Left kidney (tissue), 8 donors: ENCODE measurements around the gene NALF2. TPM values are rescaled to one million over a fixed set of nuclear protein-coding genes. Genes with fewer than 3 reads are reported as not detected.

Experiments
- DNase-seq: peaks from one replicate; pipeline ENCODE4 v3.0.0-alpha.2; 2013
- long read RNA-seq, 8 donors: transcript quantifications; one replicate each; lab custom pipeline, GENCODE V29; 2026
- polyA plus RNA-seq: library from polyadenylated mRNA; unstranded; fragments of 120-200 nt; gene quantifications from one replicate; pipeline ENCODE4 v1.2.1, GENCODE V29; 2013; ENCODE audit not compliant: insufficient read length

NALF2 gene
- polyA plus RNA-seq: 0.35 TPM
- long read RNA-seq, donor 1, full-length matches to known transcripts: 1 of 1 reads
- long read RNA-seq, donor 1, partial matches to known transcripts: 0 of 1 reads
- long read RNA-seq, donor 1, other reads (novel, unspliced or antisense): 0 of 1 reads
- long read RNA-seq, donor 2: 0 reads
- long read RNA-seq, donor 3: 0 reads
- long read RNA-seq, donor 4: 0 reads
- long read RNA-seq, donor 5: 0 reads
- long read RNA-seq, donor 6: 0 reads
- long read RNA-seq, donor 7: 0 reads
- long read RNA-seq, donor 8: 0 reads

DNA sequence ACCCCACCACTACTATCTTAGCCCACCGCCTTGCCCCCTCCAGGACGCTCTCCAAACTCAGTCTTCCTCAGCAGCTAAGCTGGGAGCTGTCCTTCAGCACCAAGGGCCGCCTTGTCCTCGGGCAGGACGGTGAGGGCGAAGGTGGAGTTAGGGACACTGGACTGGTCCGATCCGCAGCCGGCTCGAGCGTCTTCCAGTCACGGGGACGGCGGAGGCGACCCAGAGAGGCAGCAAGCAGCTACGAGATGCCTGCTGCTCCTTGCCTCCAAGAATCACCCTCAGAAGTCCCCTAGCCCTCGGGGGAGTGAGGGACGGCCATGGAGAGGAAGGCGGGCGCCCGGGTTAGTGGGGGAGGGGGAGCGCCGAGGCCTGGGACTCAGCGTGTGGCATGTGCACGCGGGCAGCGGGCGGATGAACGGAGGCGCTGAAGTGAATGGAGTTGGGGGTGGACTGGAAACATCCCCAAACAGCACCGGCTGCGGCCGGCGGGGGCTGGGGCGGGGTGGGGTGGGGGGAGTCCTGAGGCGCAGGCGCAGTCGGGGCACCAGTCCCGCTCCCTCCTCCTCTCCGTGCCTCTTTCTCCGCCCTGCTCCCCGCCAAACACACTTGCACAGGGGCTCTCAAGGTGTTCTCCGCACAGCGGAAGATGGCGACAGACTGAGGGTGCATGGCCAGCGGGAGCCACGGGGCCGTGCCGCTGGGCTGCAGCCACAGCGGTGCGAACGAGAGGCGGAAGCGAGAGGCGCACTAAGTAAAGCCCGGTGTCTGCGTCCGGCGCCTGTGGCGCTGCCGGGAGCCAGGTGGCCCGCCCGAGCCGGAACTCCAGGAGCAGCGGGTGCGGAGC, at the start of gene NALF2:
TSS of gene NALF2 (plus strand) at position 545 of the 844 bp plus-strand sequence. CDS start 957 bp downstream, outside the sequence.
- DNase-seq: peak; percentile 64

DNA sequence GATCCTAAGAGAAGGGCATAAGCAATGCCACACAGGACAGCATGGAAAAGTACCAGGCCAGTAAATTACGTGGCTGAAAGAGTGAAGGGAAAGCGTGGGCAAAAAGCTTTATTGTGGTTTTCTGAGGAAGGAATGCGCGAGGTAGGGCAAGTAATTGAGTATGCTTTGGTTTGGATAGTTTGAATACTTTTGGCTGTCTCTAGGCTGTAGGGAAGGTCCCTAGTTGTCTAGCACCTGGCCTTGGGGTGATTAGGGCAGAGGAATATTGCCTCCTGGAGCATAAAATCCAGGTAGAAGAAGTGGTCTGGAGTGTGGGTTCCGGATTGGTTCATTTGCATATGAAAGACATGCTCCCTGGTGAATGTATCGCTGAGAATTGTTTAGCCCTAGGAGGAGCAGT, 46.4 kb upstream of the NALF2 start:
- DNase-seq: no peak

DNA sequence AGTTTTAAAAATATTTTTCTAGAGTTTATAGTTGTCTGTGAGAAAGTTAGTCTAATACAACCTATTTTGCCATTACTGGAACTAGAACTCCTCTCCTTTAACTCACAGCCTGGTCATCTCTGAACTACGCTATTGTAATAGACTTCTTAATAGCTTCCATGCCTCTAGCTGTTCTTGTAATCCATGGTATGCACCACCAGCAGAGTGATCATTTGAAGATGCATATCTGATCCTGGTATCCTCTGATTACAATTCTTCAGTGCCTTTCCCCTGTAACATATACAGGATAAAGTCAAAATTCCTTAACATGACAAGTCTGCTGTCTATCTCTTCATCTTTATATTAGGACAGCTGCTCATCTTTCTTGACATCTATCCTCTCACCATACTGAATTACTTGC, 37.6 kb upstream of the NALF2 start:
- no peak for DNase-seq

DNA sequence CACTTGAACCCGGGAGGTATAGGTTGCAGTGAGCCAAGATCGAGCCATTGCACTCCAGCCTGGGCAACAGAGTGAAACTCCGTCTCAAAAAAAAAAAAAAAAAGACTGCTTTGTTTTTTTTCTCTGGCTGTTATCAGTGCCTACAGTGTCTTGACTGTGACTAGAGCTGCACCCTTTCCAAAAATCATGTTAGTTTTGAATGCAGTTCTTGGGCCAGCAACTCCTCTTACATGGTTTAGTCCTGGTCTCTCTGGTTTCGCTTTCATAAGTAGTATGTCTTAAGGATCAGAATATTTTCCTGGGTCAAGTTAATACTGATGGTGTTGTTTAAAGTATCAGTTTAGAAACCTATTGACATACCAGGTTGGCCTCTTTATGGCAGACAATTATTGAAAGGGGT, 34.2 kb upstream of the NALF2 start:
- no peak for DNase-seq

DNA sequence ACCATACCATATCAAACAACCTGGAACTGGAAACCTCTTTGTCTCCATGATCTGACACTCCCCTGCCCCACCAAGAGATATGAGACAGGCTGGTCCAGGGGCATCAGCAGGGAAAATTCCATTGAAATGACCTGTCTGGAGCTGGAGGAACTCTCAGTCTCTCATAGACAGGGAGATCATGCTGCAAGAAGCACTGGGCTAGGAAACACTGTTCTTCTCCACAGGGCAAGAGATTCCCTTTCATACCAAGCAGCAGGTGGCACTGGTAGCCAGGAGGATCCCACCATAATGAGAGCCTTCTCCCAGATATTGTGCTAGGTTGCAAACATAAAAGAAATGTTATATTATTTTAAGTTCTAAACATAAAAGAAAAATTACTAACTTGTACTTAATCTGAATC, 14.5 kb upstream of the NALF2 start:
- DNase-seq: no peak

DNA sequence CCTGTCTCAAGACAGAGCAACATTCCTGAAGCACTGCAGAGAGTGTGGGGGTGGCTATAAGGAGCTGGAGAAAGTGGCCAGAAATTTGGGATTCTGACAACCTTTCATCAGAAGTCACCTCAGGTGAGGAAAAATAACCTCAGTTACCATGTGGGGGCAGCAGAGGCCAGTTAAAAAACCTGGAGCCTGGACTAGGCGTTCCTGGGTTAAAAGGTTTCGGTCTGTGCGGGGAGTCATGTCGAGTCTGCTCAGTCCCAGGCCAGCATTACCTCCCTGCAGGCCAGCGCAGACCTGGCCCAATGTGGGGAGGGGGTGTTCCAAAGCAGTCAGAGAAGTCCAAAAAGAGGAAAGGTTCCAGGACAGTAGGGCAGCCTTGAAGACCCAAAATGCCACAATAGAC, 10.9 kb upstream of the NALF2 start:
- no peak for DNase-seq

DNA sequence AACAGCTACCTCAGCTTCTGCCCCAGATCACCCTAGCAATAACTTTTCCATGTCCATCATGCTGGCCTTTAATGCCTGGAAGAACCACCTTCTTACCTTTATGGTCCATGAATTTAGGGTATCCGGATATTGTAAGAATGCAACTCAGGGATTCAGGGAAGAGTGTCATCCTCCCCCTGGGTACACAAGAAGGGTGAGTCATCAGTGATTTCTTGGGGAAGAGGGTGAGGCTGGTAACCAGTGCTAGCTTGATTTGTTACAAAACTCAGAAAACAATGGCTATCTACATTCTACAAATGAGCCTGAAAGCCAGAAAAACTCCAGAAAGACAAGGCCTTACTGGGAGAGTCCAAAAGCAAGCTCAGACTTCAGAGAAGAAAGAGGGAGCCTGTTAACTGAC, 10.4 kb upstream of the NALF2 start:
- no peak for DNase-seq

DNA sequence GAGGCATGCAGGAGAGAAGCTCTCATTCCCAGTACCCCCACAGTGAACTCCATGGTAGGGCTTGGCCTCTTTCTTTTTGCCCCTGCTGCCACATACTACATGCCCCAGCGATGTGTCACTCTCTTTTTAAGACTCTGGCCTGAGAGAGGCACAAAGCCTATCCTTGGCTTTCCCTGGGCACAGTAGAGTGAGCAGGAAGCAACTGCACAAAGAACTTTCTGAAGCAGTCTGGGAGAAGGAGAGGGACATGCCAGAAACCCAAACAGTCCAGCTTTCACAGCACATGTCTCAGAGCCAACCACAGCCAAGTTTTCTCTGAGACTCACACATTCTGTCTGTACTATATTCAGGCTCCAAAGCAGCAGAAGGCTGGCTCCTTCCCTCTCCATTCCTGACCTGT, 7.9 kb upstream of the NALF2 start:
- DNase-seq: no peak

DNA sequence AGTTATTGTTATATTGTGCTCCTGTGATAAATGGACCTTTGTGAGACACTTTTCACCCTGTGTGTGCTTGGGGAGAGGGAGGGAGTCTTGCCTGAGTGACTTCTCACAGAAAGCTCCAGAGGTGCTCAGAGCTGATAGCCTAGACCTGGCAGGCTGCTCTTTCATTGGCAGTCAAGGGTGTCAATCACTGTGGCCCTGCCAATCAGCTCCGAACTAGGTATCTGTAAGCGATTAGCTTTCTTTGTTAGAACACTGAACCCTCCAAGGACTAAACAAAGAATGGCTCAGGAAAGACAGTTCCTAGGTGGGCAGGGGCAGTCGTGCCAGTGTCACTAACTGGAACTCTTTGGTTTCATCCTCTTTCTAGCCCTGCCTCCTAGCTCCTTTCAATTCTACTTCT, 2.7 kb upstream of the NALF2 start:
- DNase-seq: no peak

DNA sequence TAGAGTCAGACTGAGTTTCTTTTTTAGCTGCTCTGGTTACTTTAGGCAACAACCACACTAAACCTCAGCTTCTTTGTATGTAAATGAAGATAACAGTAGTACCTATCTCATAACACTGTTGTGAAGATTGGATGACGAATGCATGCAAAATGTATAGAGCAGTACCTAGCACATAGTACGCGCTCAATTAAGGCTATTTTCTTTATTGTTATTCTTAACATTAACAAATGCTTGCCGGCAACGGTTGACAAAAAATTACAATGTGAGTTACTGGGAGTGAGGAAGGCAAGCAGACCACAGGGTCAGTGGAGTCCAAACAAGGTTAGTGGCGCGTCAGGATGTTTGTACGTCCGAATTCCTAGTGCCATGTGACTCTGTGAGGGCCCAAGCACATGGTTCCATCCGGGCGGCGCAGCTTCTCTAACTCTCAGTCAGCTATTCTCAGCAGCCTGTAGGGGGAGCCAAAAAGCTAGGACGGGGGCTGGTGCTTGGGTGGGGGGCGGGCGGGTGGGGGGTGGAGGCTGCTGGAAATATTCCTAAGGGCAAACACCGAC, 821 bp upstream of the NALF2 start:
- no peak for DNase-seq

DNA sequence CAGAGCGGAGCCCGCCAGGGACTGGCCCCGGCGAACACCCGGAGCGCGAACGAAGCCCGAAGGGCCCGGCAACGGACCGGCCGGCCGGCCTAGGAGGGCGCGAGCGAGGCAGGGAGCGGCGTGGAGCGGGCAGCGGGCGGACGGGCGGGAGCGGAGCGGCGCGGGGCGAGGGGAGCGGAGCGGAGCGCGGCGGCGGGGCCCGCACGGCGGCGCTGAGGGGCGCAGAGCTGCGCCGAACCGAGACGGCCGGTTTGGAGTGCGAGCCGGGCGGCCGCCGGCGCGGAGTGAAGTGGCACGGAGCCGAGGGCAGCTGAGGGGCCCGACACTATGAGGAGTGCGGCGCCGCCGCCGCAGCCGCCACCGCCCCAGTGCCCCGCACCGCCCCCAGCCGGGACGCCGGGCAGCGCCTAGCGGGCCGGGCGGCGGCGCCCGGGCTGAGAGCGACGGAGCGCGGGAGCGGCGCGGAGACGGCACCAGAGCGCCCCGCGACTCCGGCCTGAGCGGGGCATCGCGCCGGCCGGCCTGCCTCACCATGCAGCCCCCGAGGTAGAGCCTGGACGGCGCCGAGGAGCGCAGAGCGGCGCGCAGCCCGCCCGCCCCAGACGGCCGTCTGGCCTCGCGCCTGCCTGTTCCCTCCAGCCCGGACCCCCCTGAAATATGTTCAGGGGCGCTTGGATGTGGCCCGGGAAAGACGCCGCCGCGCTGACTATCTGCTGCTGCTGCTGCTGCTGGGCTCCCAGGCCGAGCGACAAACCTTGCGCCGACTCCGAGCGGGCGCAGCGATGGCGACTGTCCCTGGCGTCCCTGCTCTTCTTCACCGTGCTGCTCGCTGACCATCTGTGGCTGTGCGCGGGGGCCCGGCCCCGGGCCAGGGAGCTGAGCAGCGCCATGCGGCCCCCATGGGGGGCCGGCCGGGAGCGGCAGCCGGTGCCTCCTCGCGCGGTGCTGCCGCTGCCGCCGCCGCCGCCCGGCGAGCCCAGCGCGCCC, 793 bp downstream of the NALF2 start:
- DNase-seq: no peak

DNA sequence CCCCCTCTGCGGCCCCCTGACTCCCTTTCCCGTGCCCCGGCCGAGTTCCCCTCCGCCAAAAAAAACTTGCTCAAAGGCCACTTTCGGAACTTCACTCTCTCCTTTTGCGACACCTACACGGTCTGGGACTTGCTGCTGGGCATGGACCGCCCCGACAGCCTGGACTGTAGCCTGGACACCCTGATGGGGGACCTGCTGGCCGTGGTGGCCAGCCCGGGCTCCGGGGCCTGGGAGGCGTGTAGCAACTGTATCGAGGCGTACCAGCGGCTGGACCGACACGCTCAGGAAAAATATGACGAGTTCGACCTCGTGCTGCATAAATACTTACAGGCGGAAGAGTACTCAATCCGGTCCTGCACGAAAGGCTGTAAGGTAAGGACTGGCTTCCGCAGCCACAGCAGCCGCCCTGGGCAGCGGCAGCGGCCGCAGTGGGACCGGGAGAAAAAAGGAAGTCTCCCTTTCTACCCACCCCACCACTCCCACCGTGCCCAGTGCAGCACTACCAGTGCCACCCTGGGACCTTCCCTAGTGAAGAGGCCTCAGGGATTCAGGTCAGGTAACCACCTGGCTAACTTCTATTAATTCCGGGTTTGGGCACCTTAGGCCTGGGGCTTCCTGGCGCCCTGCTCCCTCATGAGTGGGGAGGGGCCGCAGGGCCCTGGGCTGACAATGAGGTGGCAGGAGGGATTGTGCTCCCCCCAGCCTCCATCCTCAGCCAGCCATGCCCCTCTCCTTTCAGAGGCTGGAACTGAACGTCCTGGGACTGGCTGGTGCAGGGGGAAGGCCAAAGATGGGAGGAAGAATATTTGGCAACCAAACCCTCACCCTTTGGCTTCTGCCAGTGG, 1.9 kb downstream of the NALF2 start:
- DNase-seq: no peak

DNA sequence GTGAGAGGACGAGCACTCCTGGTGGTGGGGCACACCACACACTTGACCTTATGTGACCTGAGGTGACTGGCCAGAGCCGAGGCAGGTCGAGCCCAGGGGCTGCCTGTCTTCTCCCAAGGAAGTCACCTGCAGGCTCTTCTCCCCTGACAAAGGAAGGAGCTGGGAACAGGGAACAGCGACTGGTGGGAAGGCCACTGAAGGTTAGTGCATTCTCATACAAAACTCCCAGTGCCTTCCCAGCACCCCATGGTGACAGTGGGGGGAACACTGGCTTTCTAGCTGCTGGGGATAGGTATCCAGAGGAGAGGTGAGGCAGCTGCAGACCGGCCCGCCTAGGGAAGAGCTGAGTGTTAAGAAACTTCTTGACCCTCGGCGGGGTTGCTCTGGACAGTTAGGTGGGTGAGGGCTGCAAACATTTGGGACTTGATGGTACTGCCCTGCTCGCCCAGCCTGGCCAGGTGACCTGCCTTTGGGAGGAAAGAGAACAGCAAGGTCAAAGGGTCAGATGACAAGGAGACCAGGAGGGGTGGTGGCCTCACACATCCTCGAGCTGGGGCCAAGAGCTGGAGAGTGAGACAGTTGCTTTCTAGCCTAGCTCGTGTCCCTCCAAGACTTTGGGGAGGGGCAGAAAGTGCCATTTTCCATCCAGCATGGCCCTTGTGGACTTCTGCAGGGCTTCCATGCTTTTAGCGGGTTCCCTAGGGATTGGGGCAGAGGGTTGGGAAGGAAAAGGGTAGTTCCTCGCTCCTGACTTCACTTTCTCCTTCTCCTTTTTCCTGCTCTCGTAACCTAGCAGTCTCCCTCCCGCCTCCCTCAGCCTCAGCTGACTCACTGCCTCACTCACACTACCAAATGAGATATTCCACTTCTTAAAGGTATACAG, 2.7 kb downstream of the NALF2 start:
- no peak for DNase-seq

DNA sequence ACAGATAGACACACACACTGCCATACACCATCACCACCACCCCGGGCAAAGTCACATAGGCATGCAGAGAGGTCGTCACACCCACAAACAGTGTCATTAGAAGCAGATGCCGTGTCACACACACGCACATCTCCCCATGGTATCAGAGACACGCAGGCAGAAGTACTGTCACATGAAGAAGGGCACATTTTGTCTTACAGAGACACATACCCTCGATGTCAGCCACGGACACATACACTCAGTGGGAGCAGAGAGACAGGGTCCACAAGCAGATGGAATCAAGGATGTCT, 3.3 kb downstream of the NALF2 start:
- no peak for DNase-seq

DNA sequence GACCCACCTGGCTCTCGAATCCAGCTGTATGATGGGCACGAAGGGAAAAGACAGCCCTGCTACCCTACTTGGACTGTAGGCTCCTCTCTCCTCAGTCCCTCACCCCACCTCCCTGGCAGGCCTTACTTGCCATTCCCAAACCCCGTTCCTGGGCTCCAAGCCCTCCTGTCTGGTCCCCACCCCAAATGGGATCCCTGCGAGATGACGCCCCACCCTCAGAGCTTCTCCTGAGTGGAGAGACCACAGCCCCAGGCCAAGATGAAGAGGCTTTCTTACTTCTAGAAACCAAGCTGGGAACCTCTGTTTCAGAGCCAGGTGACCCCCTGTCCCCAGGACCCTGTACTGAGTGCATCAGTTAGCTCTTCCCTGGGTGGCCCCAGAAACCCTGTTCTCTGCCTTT, 4.5 kb downstream of the NALF2 start:
- no peak for DNase-seq

DNA sequence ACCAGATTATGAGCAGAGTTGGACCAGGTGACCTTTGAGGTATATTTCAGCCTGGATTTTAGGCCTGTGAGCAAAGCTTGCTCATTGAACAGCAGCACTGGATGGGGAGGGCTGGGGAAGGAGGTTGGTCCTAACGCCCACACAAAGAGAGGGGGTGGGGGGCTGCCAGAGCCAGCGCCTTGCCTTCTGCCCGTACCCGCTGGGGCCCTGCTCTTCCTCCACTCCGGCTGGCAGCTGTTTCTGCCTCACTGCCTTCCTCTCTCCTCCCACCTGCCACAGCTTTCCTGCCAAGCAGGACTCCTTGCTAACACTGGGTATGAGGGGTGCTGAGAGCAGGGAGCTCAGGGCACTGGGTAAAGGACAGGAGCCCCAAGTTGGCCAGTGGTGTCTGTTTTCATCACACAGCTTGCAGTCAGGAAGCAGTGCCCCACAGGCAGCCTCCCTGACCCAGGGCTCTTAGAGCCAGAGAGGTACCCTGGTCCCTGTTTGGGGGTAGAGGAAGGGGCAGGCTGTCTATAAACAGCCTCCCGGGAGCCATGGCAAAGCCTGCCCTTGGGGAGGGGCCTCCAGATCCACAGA, 6.1 kb downstream of the NALF2 start:
- no peak for DNase-seq

DNA sequence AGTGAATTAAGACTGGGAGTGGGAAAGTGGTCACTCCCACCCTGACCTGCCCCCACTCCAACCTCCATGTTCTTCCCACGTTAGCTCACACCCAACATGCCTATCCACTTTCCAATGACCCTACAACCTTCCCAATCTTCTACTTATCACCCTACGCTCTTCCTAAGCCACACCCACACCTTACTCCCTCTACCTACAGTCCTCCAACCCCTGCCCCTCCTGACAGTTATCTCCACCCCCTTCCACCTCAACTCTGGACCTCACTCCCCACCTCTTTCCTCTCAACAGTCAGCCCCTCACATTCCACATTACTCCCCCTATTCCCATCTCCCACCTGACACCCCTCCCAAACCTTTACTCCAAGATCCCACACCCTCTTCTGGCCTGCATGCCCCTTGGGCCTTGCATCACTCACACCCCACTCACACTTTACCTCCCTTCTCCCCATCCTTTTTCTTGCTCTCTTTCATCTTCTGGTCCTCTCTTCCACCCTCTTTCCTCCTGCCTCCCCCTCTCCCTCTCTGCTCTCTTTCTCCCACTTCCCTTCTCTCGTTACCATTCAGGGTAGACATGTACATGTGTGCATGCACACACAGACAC, 6.9 kb downstream of the NALF2 start:
- no peak for DNase-seq

DNA sequence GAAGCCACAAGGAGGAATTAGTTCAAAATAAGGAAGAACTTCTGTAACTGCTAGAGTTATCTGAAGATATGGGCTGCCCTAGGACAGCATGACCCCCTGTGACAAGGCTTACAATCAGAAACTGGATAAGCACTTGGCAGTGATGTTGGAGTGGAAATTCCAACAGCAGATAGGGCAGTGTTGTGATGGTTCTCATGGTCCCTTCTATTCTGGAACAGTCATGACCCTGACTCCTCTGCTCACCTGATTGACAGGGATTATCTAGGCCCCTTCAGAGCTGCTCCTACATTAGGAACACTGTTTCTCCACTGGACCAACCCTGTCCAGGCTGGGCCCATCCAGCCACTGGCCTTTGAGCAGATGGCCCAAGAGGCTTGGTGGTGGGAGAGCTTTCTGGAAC, 17.9 kb downstream of the NALF2 start:
- no peak for DNase-seq

DNA sequence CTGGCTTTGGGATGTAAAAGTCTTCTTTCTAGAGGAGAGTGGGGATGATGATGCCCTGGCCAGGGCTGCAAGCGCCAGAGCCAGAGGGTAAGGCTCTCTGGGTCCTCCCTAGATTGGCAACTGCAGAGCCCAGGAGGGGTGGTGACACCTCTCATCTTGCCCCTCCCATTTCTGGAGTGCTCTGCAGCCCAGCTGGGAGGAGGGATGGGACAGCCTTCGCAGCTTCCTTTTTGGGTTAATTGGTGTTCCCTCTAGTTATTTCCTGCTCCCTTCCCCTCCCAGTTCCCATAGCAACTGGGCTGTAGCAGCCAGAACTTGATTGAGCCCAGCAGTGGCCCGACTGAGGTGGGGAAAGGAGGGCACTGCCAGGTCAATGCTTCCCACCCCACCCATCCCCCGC, 19.2 kb downstream of the NALF2 start:
- no peak for DNase-seq
